Activated CD8-positive, alpha-beta T cell treated with anti-CD3 and anti-CD28 coated beads for 36 hours (primary cell): ENCODE data around the gene MRPL41. TPM values are rescaled to one million over a fixed set of nuclear protein-coding genes. Genes with fewer than 3 reads are reported as not detected.

ENCODE experiments used
- ATAC-seq: fragments of 200-7000 bp; cut with Tn5 transposase; one replicate; pipeline ENCODE4 v1.10.0; 2021; ENCODE audit warnings: mild to moderate bottlenecking, moderate library complexity
- CTCF ChIA-PET: fragments of 350-600 bp; sonication (Branson Sonifier 250); formaldehyde crosslinking; loops from one replicate; lab custom pipeline; 2021; ENCODE audit warnings: antibody characterized with exemption; lab: Charles Lee
- POLR2A ChIA-PET: fragments of 350-600 bp; sonication (Branson Sonifier 250); formaldehyde crosslinking; loops from one replicate; lab custom pipeline; 2021; ENCODE audit warnings: antibody characterized with exemption; lab: Charles Lee
- DNase-seq: peaks from one replicate; pipeline ENCODE4 v3.0.0-alpha.2; 2020
- H3K27ac Mint-ChIP-seq: one replicate; pipeline ENCODE4 v1.8.0; 2021; ENCODE audit warnings: mild to moderate bottlenecking, mixed read lengths
- H3K27me3 Mint-ChIP-seq: one replicate; pipeline ENCODE4 v1.8.0; 2021; ENCODE audit warnings: mixed read lengths
- H3K36me3 Mint-ChIP-seq: one replicate; pipeline ENCODE4 v1.8.0; 2021; ENCODE audit warnings: low read depth, mixed read lengths
- H3K4me1 Mint-ChIP-seq: one replicate; pipeline ENCODE4 v1.8.0; 2021; ENCODE audit warnings: low read depth, mixed read lengths
- H3K4me3 Mint-ChIP-seq: one replicate; pipeline ENCODE4 v1.8.0; 2021; ENCODE audit warnings: mild to moderate bottlenecking, moderate library complexity, mixed read lengths
- H3K9me3 Mint-ChIP-seq: one replicate; pipeline ENCODE4 v1.8.0; 2021; ENCODE audit warnings: mixed read lengths
- CTCF ChIP-seq: fragments of 200-600 bp; IDR thresholded peaks from one replicate; pipeline ENCODE4 v1.8.0; 2022; ENCODE audit warnings: antibody characterized with exemption, mild to moderate bottlenecking
- intact Hi-C: fragments of 100-400 bp; cut with micrococcal nuclease; formaldehyde crosslinking; loops from one replicate; pipeline ENCODE4 v1.10.0; 2022
- total RNA-seq, 2 experiments: library from RNA; stranded (reverse); gene quantifications; one replicate each; pipeline ENCODE4 v1.2.3, GENCODE V29; 2021

MRPL41 gene
- total RNA-seq, result 10 to 100 TPM; 42.8 to 43.9 TPM

GRCh38 chr9:137551264-137552021 is at the start of gene MRPL41:
Gene MRPL41 (plus strand): TSS chr9:137551879. CDS start chr9:137552082, 203 bp downstream.
- intact Hi-C loops, result no loop called here
- Mint-ChIP-seq H3K9me3 (no peaks in the 10 kb centered on the region), H3K36me3 (peaks cover 12% of the 10 kb centered on the region), H3K27me3 (no peaks in the 10 kb centered on the region), H3K4me3 (peak within 1 kb of the TSS; percentile 77), H3K27ac (peak within 1 kb of the TSS; percentile 47), H3K4me1 (peaks cover 14% of the 10 kb centered on the region)
- peak; percentile 49 for TF ChIP-seq CTCF
- ChIA-PET POLR2A (interaction anchor here (0.6 to 1.4 kb wide), 4 partner anchors 27 to 250 kb away, joined by 3 to 4 read pairs (median 3); partner anchors contain the start of genes EXD3 and NOXA1), CTCF (interaction anchor here (0.7 to 2.8 kb wide), 8 partner anchors 11 to 254 kb away, joined by 3 to 11 read pairs (median 4); partner anchors contain the start of genes DPH7, EXD3 and NOXA1)
- peak; percentile 90 for DNase-seq
- ATAC-seq, result peak; percentile 93

- no peak for DNase-seq
- Mint-ChIP-seq H3K36me3 (peaks cover 6% of the 10 kb centered on the region), H3K9me3 (peaks cover 6% of the 10 kb centered on the region), H3K4me1 (peaks cover 8% of the 10 kb centered on the region), H3K27me3 (no peaks in the 10 kb centered on the region), H3K4me3 (no peak overlapping the region), H3K27ac (peak overlapping the region; percentile 42)
- no peak for ATAC-seq
- ChIA-PET CTCF (no interaction called here), POLR2A (no interaction called here)
- intact Hi-C loops, result no loop called here
- no peak for TF ChIP-seq CTCF
Observed at GRCh38 chr9:137502008-137502911, 49.4 kb upstream of the MRPL41 start.

GRCh38 chr9:137504432-137504777 is 47.3 kb upstream of the MRPL41 start:
- intact Hi-C loops, result no loop called here
- ATAC-seq (no peak), DNase-seq (no peak)
- ChIA-PET CTCF (no interaction called here), POLR2A (no interaction called here)
- TF ChIP-seq CTCF, result no peak
- H3K36me3 Mint-ChIP-seq, result peaks cover 6% of the 10 kb centered on the region
- H3K4me1 Mint-ChIP-seq, result peaks cover 8% of the 10 kb centered on the region
- no peaks in the 10 kb centered on the region for H3K27me3 Mint-ChIP-seq
- H3K4me3 Mint-ChIP-seq, result no peak overlapping the region
- no peak overlapping the region for H3K27ac Mint-ChIP-seq
- H3K9me3 Mint-ChIP-seq, result peaks cover 6% of the 10 kb centered on the region

- ChIA-PET CTCF (interaction anchor here (0.9 kb wide), 1 partner anchor 19 kb away, joined by 3 read pairs; no protein-coding TSS in a partner anchor), POLR2A (no interaction called here)
- peaks cover 6% of the 10 kb centered on the region for H3K36me3 Mint-ChIP-seq
- H3K4me1 Mint-ChIP-seq, result peaks cover 8% of the 10 kb centered on the region
- DNase-seq (no peak), ATAC-seq (no peak)
- no peaks in the 10 kb centered on the region for H3K27me3 Mint-ChIP-seq
- peaks cover 6% of the 10 kb centered on the region for H3K9me3 Mint-ChIP-seq
- no peak for TF ChIP-seq CTCF
- intact Hi-C loops, result no loop called here
- no peak overlapping the region for H3K4me3 Mint-ChIP-seq
- H3K27ac Mint-ChIP-seq, result no peak overlapping the region
Observed at GRCh38 chr9:137505421-137506140, 46.1 kb upstream of the MRPL41 start.
